Keratinocyte (primary cell): ENCODE results near the gene LHX5. TPM values are rescaled to one million over a fixed set of nuclear protein-coding genes. Genes with fewer than 3 reads are reported as not detected.

Source experiments
- DNase-seq: peaks from one replicate; pipeline ENCODE4 v3.0.0-alpha.2; 2011; ENCODE audit warnings: low read depth, missing footprints, low spot score
- FAIRE-seq: peaks from 2 replicates; lab custom pipeline; 2011; peaks lifted over from hg19 to GRCh38; lab: Jason Lieb, UNC
- H2AFZ ChIP-seq: 2 replicates; pipeline ENCODE4 v1.6.0; 2012; ENCODE audit warnings: low read length, control low read depth, inconsistent platforms; ENCODE audit not compliant: control insufficient read depth
- H3K27ac ChIP-seq: 2 replicates; pipeline ENCODE4 v1.5.1; 2011; ENCODE audit warnings: low read length; ENCODE audit not compliant: control insufficient read depth, insufficient read depth
- H3K27me3 ChIP-seq: 3 replicates; pipeline ENCODE4 v1.6.0; 2011; ENCODE audit warnings: low read length; ENCODE audit not compliant: control insufficient read depth, insufficient read depth; ENCODE audit errors: extremely low read depth
- H3K36me3 ChIP-seq, 2 experiments: 2 replicates in 1 of 2; 3 replicates in 1 of 2; pipeline ENCODE4 v1.5.1; 2011; ENCODE audit warnings: low read length in 2 of 2, mild to moderate bottlenecking in 1 of 2; ENCODE audit not compliant: control insufficient read depth in 2 of 2, insufficient read depth in 2 of 2; ENCODE audit errors: extremely low read depth in 1 of 2
- H3K4me1 ChIP-seq: 3 replicates; pipeline ENCODE4 v1.5.1; 2011; ENCODE audit warnings: low read length; ENCODE audit not compliant: control insufficient read depth, insufficient read depth; ENCODE audit errors: extremely low read depth
- H3K4me2 ChIP-seq: 3 replicates; pipeline ENCODE4 v1.6.0; 2011; ENCODE audit warnings: low read depth, low read length; ENCODE audit not compliant: control insufficient read depth, insufficient read depth; ENCODE audit errors: extremely low read depth
- H3K4me3 ChIP-seq, 3 experiments: fragments of 200-600 bp in 1 of 3; sonication (generic) in 1 of 3; 2 replicates in 2 of 3; 3 replicates in 1 of 3; pipeline ENCODE4 v1.5.1; 2011 to 2016; ENCODE audit warnings: low read length in 3 of 3, mild to moderate bottlenecking in 3 of 3, control low read depth in 2 of 3, inconsistent platforms in 1 of 3, low read depth in 1 of 3, mixed read lengths in 1 of 3, mixed run types in 1 of 3, moderate library complexity in 1 of 3; ENCODE audit not compliant: control insufficient read depth in 2 of 3, insufficient read depth in 2 of 3; ENCODE audit errors: extremely low read depth in 1 of 3
- H3K79me2 ChIP-seq: 2 replicates; pipeline ENCODE4 v1.6.0; 2012; ENCODE audit warnings: low read length; ENCODE audit not compliant: control insufficient read depth, insufficient read depth
- H3K9ac ChIP-seq: 3 replicates; pipeline ENCODE4 v1.6.0; 2011; ENCODE audit warnings: low read length; ENCODE audit not compliant: control insufficient read depth, insufficient read depth; ENCODE audit errors: extremely low read depth
- H3K9me1 ChIP-seq: 3 replicates; pipeline ENCODE4 v1.6.0; 2011; ENCODE audit warnings: low read length; ENCODE audit not compliant: control insufficient read depth, insufficient read depth; ENCODE audit errors: extremely low read depth
- H3K9me3 ChIP-seq: 2 replicates; pipeline ENCODE4 v1.5.1; 2012; ENCODE audit warnings: low read depth, low read length; ENCODE audit not compliant: control insufficient read depth
- H4K20me1 ChIP-seq: 3 replicates; pipeline ENCODE4 v1.6.0; 2011; ENCODE audit warnings: low read length; ENCODE audit not compliant: control insufficient read depth, insufficient read depth; ENCODE audit errors: extremely low read depth
- CTCF ChIP-seq, 3 experiments: IDR thresholded peaks in 1 of 3; conservative IDR thresholded peaks in 1 of 3; optimal IDR thresholded peaks in 1 of 3; 2 replicates in 2 of 3; 3 replicates in 1 of 3; pipeline versions ENCODE3 to v1.5.1; 2011; ENCODE audit warnings: low read length in 3 of 3, mild to moderate bottlenecking in 3 of 3, moderate library complexity in 2 of 3, control low read depth in 1 of 3, inconsistent platforms in 1 of 3; ENCODE audit not compliant: insufficient read depth in 2 of 3; ENCODE audit errors: extremely low read depth in 1 of 3
- EZH2 ChIP-seq: IDR thresholded peaks from one replicate; pipeline ENCODE4 v1.6.1; 2012; ENCODE audit warnings: inconsistent platforms, mild to moderate bottlenecking, low read length, moderate library complexity
- dilution Hi-C: fragments of 300-500 bp; cut with MboI; formaldehyde crosslinking; loops from one replicate; pipeline ENCODE4 v1.7.0; 2020; ENCODE audit warnings: low sequenced_read_pairs; ENCODE audit not compliant: extremely low pct_ligation_motif_present
- polyA plus RNA-seq, 5 experiments: library from polyadenylated mRNA; depleted of rRNA in 3 of 5; stranded (reverse) in 3 of 5; stranded (forward) in 1 of 5; unstranded in 1 of 5; fragments of >200 nt; gene quantifications; 1 replicate in 1 of 5; 2 replicates in 3 of 5; 3 replicates in 1 of 5; pipeline versions ENCODE4 v1.2.1 to v1.2.3, GENCODE V29; 2011 to 2012; ENCODE audit warnings: missing spikeins in 2 of 5, low read depth in 1 of 5, low replicate concordance in 1 of 5

The LHX5 gene
- polyA plus RNA-seq, 1 donor (not counting 4 experiments of a cell fraction or from before 2014, with no cell fraction given), result 0.04 TPM

- TF ChIP-seq CTCF (optimal IDR thresholded peaks at IDR 0.05 in 1 of 3, IDR thresholded peaks at IDR 0.05 in 1 of 3, conservative IDR thresholded peaks at IDR 0.05 in 1 of 3; ENCODE audit: extremely low read depth in 1 of 3, insufficient read depth in 2 of 3, low read length in 3 of 3) (peak; percentile 85 to 99 (median 88)), EZH2 (no peak)
- no peak for FAIRE-seq
- H3K79me2 ChIP-seq, result no peaks in the 10 kb centered on the region
- dilution Hi-C loops, result no loop called here
- no peaks in the 10 kb centered on the region for H3K9me1 ChIP-seq
- peak; percentile 5 for DNase-seq
- H3K9ac ChIP-seq, result no peak overlapping the region
- H3K4me3 ChIP-seq, result peak overlapping the region in 1 of 3 experiments; percentile 47
- no peaks in the 10 kb centered on the region for H3K9me3 ChIP-seq
- peaks cover 3% of the 10 kb centered on the region for H4K20me1 ChIP-seq
- H2AFZ ChIP-seq, result peak overlapping the region; percentile 43
- H3K27ac ChIP-seq, result no peak overlapping the region
- peaks cover 8% of the 10 kb centered on the region for H3K4me1 ChIP-seq
- peaks cover 62% of the 10 kb centered on the region for H3K27me3 ChIP-seq
- H3K36me3 ChIP-seq, result no peaks in the 10 kb centered on the region
- peak overlapping the region; percentile 73 for H3K4me2 ChIP-seq
Observed at GRCh38 chr12:113462117-113462774, 9.4 kb downstream of the LHX5 start.

GRCh38 chr12:113461666-113462065, 10.0 kb downstream of the LHX5 start:
- no peak overlapping the region for H3K4me2 ChIP-seq
- peak; percentile 45 to 52 (median 49) for TF ChIP-seq CTCF (optimal IDR thresholded peaks at IDR 0.05 in 1 of 3, IDR thresholded peaks at IDR 0.05 in 1 of 3, conservative IDR thresholded peaks at IDR 0.05 in 1 of 3; ENCODE audit: extremely low read depth in 1 of 3, insufficient read depth in 2 of 3, low read length in 3 of 3)
- TF ChIP-seq EZH2, result no peak
- no peak overlapping the region for H3K27ac ChIP-seq
- FAIRE-seq (no peak), DNase-seq (no peak)
- peaks cover 4% of the 10 kb centered on the region for H3K4me1 ChIP-seq
- H3K9me3 ChIP-seq, result no peaks in the 10 kb centered on the region
- no peak overlapping the region for H2AFZ ChIP-seq
- H3K27me3 ChIP-seq, result peaks cover 56% of the 10 kb centered on the region
- H3K79me2 ChIP-seq, result no peaks in the 10 kb centered on the region
- dilution Hi-C loops, result no loop called here
- no peaks in the 10 kb centered on the region for H3K9me1 ChIP-seq
- peaks cover 3% of the 10 kb centered on the region for H4K20me1 ChIP-seq
- no peaks in the 10 kb centered on the region for H3K36me3 ChIP-seq
- H3K4me3 ChIP-seq, result no peak overlapping the region
- H3K9ac ChIP-seq, result no peak overlapping the region
